ENCODE data around the gene HOXA4.
A peak's percentile ranks its signal among the peaks of the same experiment; 100 is the strongest.

The HOXA4 gene

GRCh38 chr7:27158436-27159265 is 28.1 kb upstream of the HOXA4 start:
- no peak for DNase-seq (ENCODE audit: low spot score)

GRCh38 chr7:27157702-27158431 is 27.3 kb upstream of the HOXA4 start:
- DNase-seq (ENCODE audit: low spot score): no peak

GRCh38 chr7:27156916-27157701 is 26.6 kb upstream of the HOXA4 start:
- DNase-seq (ENCODE audit: low spot score): no peak

- no peak for DNase-seq (ENCODE audit: low spot score)
Observed at GRCh38 chr7:27156508-27156898, 25.9 kb upstream of the HOXA4 start, which contains the start of gene HOXA7. TSS of gene HOXA7 (minus strand) at chr7:27156675. CDS start at chr7:27156545, 130 bp downstream.

- no peak for DNase-seq (ENCODE audit: low spot score)
Observed at GRCh38 chr7:27155816-27156507, 25.4 kb upstream of the HOXA4 start.

- no peak for DNase-seq (ENCODE audit: low spot score)
Observed at GRCh38 chr7:27154901-27155815, 24.6 kb upstream of the HOXA4 start.

- no peak for DNase-seq (ENCODE audit: low spot score)
Observed at GRCh38 chr7:27154369-27154768, 23.8 kb upstream of the HOXA4 start.

- no peak for DNase-seq (ENCODE audit: low spot score)
Observed at GRCh38 chr7:27153526-27153925, 23.0 kb upstream of the HOXA4 start.

- no peak for DNase-seq (ENCODE audit: low spot score)
Observed at GRCh38 chr7:27152816-27153442, 22.4 kb upstream of the HOXA4 start.

GRCh38 chr7:27151931-27152815 is 21.6 kb upstream of the HOXA4 start, which contains the start of gene HOXA3:
TSS of gene HOXA3 (minus strand) at chr7:27152583. CDS start at chr7:27110640, 41,943 bp downstream.
- no peak for DNase-seq (ENCODE audit: low spot score)

- DNase-seq (ENCODE audit: low spot score): no peak
Observed at GRCh38 chr7:27151341-27151930, 20.9 kb upstream of the HOXA4 start.

- DNase-seq (ENCODE audit: low spot score): peak; percentile 91
Observed at GRCh38 chr7:27150568-27151340, 20.2 kb upstream of the HOXA4 start.

GRCh38 chr7:27149842-27150567 is 19.4 kb upstream of the HOXA4 start:
- DNase-seq (ENCODE audit: low spot score): peak; percentile 59

GRCh38 chr7:27148756-27149641 is 18.4 kb upstream of the HOXA4 start:
- no peak for DNase-seq (ENCODE audit: low spot score)

GRCh38 chr7:27148031-27148755 is 17.6 kb upstream of the HOXA4 start:
- no peak for DNase-seq (ENCODE audit: low spot score)

All from NAMALWA (cell line).